RCC 7860 (cell line): Measurements from ENCODE around the gene SCGB1C1.
"Not testable (repeated sequence)": the region's sequence is repeated elsewhere in the genome, so short reads cannot be mapped to it uniquely, and the experiment has no call there.

Experiments
- DNase-seq: peaks from one replicate; pipeline ENCODE4 v3.0.0-alpha.2; 2015; ENCODE audit warnings: low spot score
- FAIRE-seq: peaks from 2 replicates; lab custom pipeline; 2012; peaks lifted over from hg19 to GRCh38; lab: Jason Lieb, UNC

Gene SCGB1C1

GRCh38 chr11:192674-193128, at the start of gene SCGB1C1:
Gene SCGB1C1 (plus strand): TSS chr11:193078. CDS start chr11:193100, 22 bp downstream.
- not testable (repeated sequence) for FAIRE-seq, DNase-seq

GRCh38 chr11:180242-180641, 12.6 kb upstream of the SCGB1C1 start:
- not testable (repeated sequence) for DNase-seq, FAIRE-seq

GRCh38 chr11:189200-189783, 3.6 kb upstream of the SCGB1C1 start:
- not testable (repeated sequence) for FAIRE-seq

GRCh38 chr11:189843-190311, 3.0 kb upstream of the SCGB1C1 start:
- not testable (repeated sequence) for FAIRE-seq, DNase-seq

More at GRCh38 chr11:189200-189783, 3.6 kb upstream of the SCGB1C1 start:
- not testable (repeated sequence) for DNase-seq

- not testable (repeated sequence) for FAIRE-seq, DNase-seq
These were observed 2.3 kb upstream of the SCGB1C1 start for GRCh38 chr11:190546-190945.

GRCh38 chr11:191490-192478, 1.1 kb upstream of the SCGB1C1 start:
- FAIRE-seq, DNase-seq: not testable (repeated sequence)

GRCh38 chr11:193481-193880, 603 bp downstream of the SCGB1C1 start:
- FAIRE-seq, DNase-seq: not testable (repeated sequence)

GRCh38 chr11:196786-197731, 4.2 kb downstream of the SCGB1C1 start:
- FAIRE-seq: no peak
- no peak for DNase-seq

- FAIRE-seq: no peak
- DNase-seq: no peak
These were observed 4.9 kb downstream of the SCGB1C1 start for GRCh38 chr11:197741-198235.

- FAIRE-seq (no peak), DNase-seq (no peak)
These were observed 5.4 kb downstream of the SCGB1C1 start for GRCh38 chr11:198236-198806.

GRCh38 chr11:199004-199581, 6.2 kb downstream of the SCGB1C1 start:
- FAIRE-seq (no peak), DNase-seq (no peak)

GRCh38 chr11:199782-200181, 6.9 kb downstream of the SCGB1C1 start:
- DNase-seq (no peak), FAIRE-seq (no peak)

- FAIRE-seq (no peak), DNase-seq (no peak)
These were observed 7.5 kb downstream of the SCGB1C1 start for GRCh38 chr11:200224-201003.

GRCh38 chr11:201966-202365, 9.1 kb downstream of the SCGB1C1 start:
- no peak for DNase-seq

GRCh38 chr11:202490-202889, 9.6 kb downstream of the SCGB1C1 start:
- DNase-seq (no peak), FAIRE-seq (no peak)

More at GRCh38 chr11:201966-202365, 9.1 kb downstream of the SCGB1C1 start:
- no peak for FAIRE-seq

GRCh38 chr11:203056-203944, 10.4 kb downstream of the SCGB1C1 start:
- no peak for FAIRE-seq

GRCh38 chr11:203945-204586, 11.2 kb downstream of the SCGB1C1 start:
- no peak for FAIRE-seq

More at GRCh38 chr11:203056-203944, 10.4 kb downstream of the SCGB1C1 start:
- DNase-seq: no peak

More at GRCh38 chr11:203945-204586, 11.2 kb downstream of the SCGB1C1 start:
- no peak for DNase-seq
